HG03103 (cell line): ENCODE data around the gene KCNN3.
"Not testable (repeated sequence)": the region's sequence is repeated elsewhere in the genome, so short reads cannot be mapped to it uniquely, and the experiment has no call there.

Experiments
- ATAC-seq: cut with Tn5 transposase; IDR thresholded peaks from one replicate; pipeline ENCODE4 v1.9.1; 2021; ENCODE audit warnings: low read depth; ENCODE audit not compliant: unreplicated experiment

The KCNN3 gene

GRCh38 chr1:154870115-154870571, at the start of gene KCNN3:
TSS of gene KCNN3 (minus strand) at chr1:154870281. CDS start at chr1:154869964, 317 bp downstream.
- ATAC-seq, result peak; percentile 84

- no peak for ATAC-seq
These were observed 43.2 kb upstream of the KCNN3 start for GRCh38 chr1:154913273-154913672.

GRCh38 chr1:154912755-154913154, 42.7 kb upstream of the KCNN3 start:
- ATAC-seq, result no peak

GRCh38 chr1:154911691-154912550, 41.8 kb upstream of the KCNN3 start:
- ATAC-seq, result no peak

GRCh38 chr1:154910851-154911250, 40.8 kb upstream of the KCNN3 start:
- ATAC-seq, result no peak

- ATAC-seq, result no peak
These were observed 38.9 kb upstream of the KCNN3 start for GRCh38 chr1:154908937-154909336.

GRCh38 chr1:154908129-154908528, 38.0 kb upstream of the KCNN3 start:
- ATAC-seq, result not testable (repeated sequence)

GRCh38 chr1:154906621-154907081, 36.6 kb upstream of the KCNN3 start:
- no peak for ATAC-seq

GRCh38 chr1:154902938-154903566, 33.0 kb upstream of the KCNN3 start:
- no peak for ATAC-seq

GRCh38 chr1:154901591-154901990, 31.5 kb upstream of the KCNN3 start:
- no peak for ATAC-seq

GRCh38 chr1:154899041-154899440, 29.0 kb upstream of the KCNN3 start:
- no peak for ATAC-seq

- no peak for ATAC-seq
These were observed 26.7 kb upstream of the KCNN3 start for GRCh38 chr1:154896771-154897286.

- no peak for ATAC-seq
These were observed 25.7 kb upstream of the KCNN3 start for GRCh38 chr1:154895798-154896197.

- no peak for ATAC-seq
These were observed 21.4 kb upstream of the KCNN3 start for GRCh38 chr1:154891452-154891851.

- no peak for ATAC-seq
These were observed 18.7 kb upstream of the KCNN3 start for GRCh38 chr1:154888757-154889156.

- ATAC-seq, result no peak
These were observed 16.4 kb upstream of the KCNN3 start for GRCh38 chr1:154886281-154887015.

- no peak for ATAC-seq
These were observed 15.0 kb upstream of the KCNN3 start for GRCh38 chr1:154884869-154885701.

GRCh38 chr1:154883919-154884868, 14.1 kb upstream of the KCNN3 start:
- no peak for ATAC-seq
